Cardiac fibroblast (primary cell): Measurements from ENCODE around the gene PHF21A.

Experiments
- DNase-seq, 2 donors: peaks; one replicate each; pipeline versions ENCODE4 v3.0.0 to v3.0.0-alpha.2; 2010; ENCODE audit warnings: low read depth in 2 of 2
- H3K4me3 ChIP-seq, 2 donors: replicated peaks in 1 of 2; 1 replicate in 1 of 2; 2 replicates in 1 of 2; pipeline ENCODE4 v1.5.1; 2011; ENCODE audit warnings: low read depth in 2 of 2, low read length in 2 of 2, mild to moderate bottlenecking in 2 of 2, moderate library complexity in 1 of 2
- CTCF ChIP-seq: IDR thresholded peaks from one replicate; pipeline ENCODE4 v1.5.1; 2011; ENCODE audit warnings: low read depth, mild to moderate bottlenecking, low read length, inconsistent platforms

The PHF21A gene

GRCh38 chr11:45930951-45931570 lies 190.2 kb downstream of the PHF21A start:
- DNase-seq, result no peak
- no peak overlapping the region for H3K4me3 ChIP-seq
- TF ChIP-seq CTCF, result no peak

DNA sequence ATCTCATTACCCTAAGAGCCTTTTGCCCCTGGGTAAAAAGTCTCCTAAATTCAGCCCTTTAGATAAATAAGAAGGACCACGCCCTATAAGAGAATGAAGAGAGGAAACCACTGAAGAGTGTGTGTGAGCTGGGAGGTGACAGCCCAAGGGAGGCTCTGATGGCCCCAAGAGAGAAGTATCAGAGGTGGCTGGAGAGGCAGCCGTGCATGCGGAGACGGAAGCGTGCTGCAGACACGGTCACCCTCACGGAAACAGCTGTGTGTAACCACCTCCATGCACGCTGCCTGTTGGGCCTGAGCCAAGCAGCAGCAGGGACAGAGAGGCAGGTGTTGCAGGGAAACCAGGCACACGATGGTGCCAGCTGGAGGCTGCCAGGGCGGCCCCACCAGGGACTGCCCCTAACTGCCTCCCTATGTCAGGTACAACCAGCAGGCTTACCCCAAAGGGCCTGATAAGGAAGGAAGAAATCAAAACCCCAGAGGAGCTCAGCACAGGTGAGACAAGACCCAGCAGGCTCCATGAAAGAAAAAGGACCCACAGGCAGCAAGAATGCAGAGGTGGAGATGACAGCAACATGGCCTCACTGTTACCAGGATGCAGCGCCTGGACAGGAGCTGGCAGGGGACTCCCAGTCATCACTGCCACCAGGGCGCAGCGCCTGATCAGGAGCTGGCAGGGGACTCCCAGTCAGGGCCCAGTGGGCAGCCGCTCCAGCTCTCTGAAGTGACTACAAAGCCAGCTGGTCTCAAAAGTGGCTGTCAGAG lies 191.0 kb downstream of the PHF21A start:
- no peak for TF ChIP-seq CTCF
- no peak overlapping the region for H3K4me3 ChIP-seq
- DNase-seq, result no peak

- no peak overlapping the region for H3K4me3 ChIP-seq
- no peak for TF ChIP-seq CTCF
- no peak for DNase-seq
These were observed 191.7 kb downstream of the PHF21A start for GRCh38 chr11:45929486-45930030.

DNA sequence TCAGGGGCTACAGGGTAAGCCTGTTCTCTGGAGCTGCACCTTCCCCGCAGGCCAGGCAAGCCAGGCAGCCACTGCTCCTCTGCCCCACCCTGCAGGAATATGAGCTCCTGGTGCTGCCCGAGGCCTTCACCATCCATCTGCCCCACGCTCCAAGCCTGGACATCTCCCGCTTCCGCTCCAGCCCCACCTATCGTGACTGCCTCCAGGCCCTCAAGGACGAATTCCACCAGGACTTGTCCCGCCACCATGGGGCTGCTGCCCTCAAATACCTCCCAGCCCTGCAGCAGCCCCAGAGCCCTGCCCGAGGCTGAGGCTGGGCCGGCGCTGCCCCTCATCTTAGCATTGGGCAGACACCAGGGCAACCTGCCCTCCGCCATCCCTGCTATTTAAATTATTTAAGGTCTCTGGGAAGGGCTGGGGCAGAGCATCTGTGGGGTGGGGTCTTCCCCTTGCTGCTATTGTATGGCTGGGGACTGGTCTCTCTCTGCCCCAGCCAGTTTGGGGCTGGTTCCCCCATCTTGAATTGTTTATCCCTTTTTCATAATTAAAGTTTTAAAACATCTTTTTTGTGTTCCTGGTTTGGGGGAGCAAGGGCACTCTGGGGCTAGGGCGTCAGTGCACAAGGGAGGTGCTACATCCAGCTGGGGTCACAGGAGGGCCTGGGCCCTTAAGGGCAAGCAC lies 192.6 kb downstream of the PHF21A start:
- no peak for TF ChIP-seq CTCF
- H3K4me3 ChIP-seq, result no peak overlapping the region
- DNase-seq, result no peak

- TF ChIP-seq CTCF, result no peak
- DNase-seq, result no peak
- H3K4me3 ChIP-seq, result no peak overlapping the region
These were observed 193.4 kb downstream of the PHF21A start for GRCh38 chr11:45927684-45928413.

- TF ChIP-seq CTCF, result no peak
- no peak for DNase-seq
- no peak overlapping the region for H3K4me3 ChIP-seq
These were observed 193.9 kb downstream of the PHF21A start for GRCh38 chr11:45927332-45927683.
